WTC11 (cell line): ENCODE measurements around the gene MRGPRF. TPM values are rescaled to one million over a fixed set of nuclear protein-coding genes. Genes with fewer than 3 reads are reported as not detected.
A peak's percentile ranks its signal among the peaks of the same experiment; 100 is the strongest.

ENCODE experiments used
- ATAC-seq: fragments of 200-7000 bp; cut with Tn5 transposase; 2 replicates; pipeline ENCODE4 v1.10.0; 2021; ENCODE audit warnings: mild to moderate bottlenecking, moderate library complexity
- CTCF ChIA-PET: fragments of 300-600 bp; sonication (Branson Sonifier 250); formaldehyde crosslinking; loops from one replicate; lab custom pipeline; 2021; ENCODE audit warnings: antibody characterized with exemption; lab: Charles Lee
- POLR2A ChIA-PET: fragments of 350-600 bp; sonication (Branson Sonifier 250); formaldehyde crosslinking; loops from one replicate; lab custom pipeline; 2021; ENCODE audit warnings: antibody characterized with exemption; lab: Charles Lee
- DNase-seq: peaks from one replicate; pipeline ENCODE4 v3.0.0; 2021; ENCODE audit warnings: low spot score
- H3K27ac Mint-ChIP-seq: 2 replicates; pipeline ENCODE4 v1.8.0; 2021; ENCODE audit warnings: mixed read lengths
- H3K27me3 Mint-ChIP-seq: 2 replicates; pipeline ENCODE4 v1.8.0; 2021; ENCODE audit warnings: low read depth, mild to moderate bottlenecking, moderate library complexity, mixed read lengths
- H3K36me3 Mint-ChIP-seq: 2 replicates; pipeline ENCODE4 v1.8.0; 2021; ENCODE audit warnings: mixed read lengths
- H3K4me1 Mint-ChIP-seq: 2 replicates; pipeline ENCODE4 v1.8.0; 2022; ENCODE audit warnings: mixed read lengths
- H3K4me3 Mint-ChIP-seq: 2 replicates; pipeline ENCODE4 v1.8.0; 2021; ENCODE audit warnings: mild to moderate bottlenecking, moderate library complexity, mixed read lengths
- H3K9me3 Mint-ChIP-seq: 2 replicates; pipeline ENCODE4 v1.8.0; 2021; ENCODE audit warnings: mixed read lengths
- ARID4B ChIP-seq: sonication (generic); formaldehyde crosslinking; IDR thresholded peaks from 2 replicates; pipeline ENCODE4 v1.8.0; 2023; ENCODE audit warnings: missing genetic modification reagents, mild to moderate bottlenecking, borderline replicate concordance
- ATF6 ChIP-seq: sonication (generic); formaldehyde crosslinking; IDR thresholded peaks from 2 replicates; pipeline ENCODE4 v1.8.1; 2023; ENCODE audit warnings: mild to moderate bottlenecking, missing genetic modification reagents
- CBFB ChIP-seq: sonication (generic); formaldehyde crosslinking; IDR thresholded peaks from 2 replicates; pipeline ENCODE4 v1.8.1; 2022; ENCODE audit warnings: mild to moderate bottlenecking, low read depth, missing genetic modification reagents
- E2F4 ChIP-seq: sonication (generic); formaldehyde crosslinking; IDR thresholded peaks from 2 replicates; pipeline ENCODE4 v1.8.1; 2022; ENCODE audit warnings: low read depth, mild to moderate bottlenecking, moderate library complexity, missing genetic modification reagents, borderline replicate concordance
- FOXP1 ChIP-seq: sonication (generic); formaldehyde crosslinking; IDR thresholded peaks from 2 replicates; pipeline ENCODE4 v1.8.0; 2022; ENCODE audit warnings: missing genetic modification reagents, mild to moderate bottlenecking, moderate library complexity, borderline replicate concordance
- GTF2I ChIP-seq: fragments of 250-450 bp; sonication (Bioruptor Pico); conservative IDR thresholded peaks from 2 replicates; pipeline ENCODE4 v1.4.0; 2021; ENCODE audit warnings: mild to moderate bottlenecking
- HMGA2 ChIP-seq: fragments of 250-450 bp; sonication (Bioruptor Pico); IDR thresholded peaks from 2 replicates; pipeline ENCODE4 v1.4.0; 2021; ENCODE audit warnings: mild to moderate bottlenecking, moderate library complexity
- IRF2 ChIP-seq: sonication (generic); formaldehyde crosslinking; IDR thresholded peaks from 2 replicates; pipeline ENCODE4 v1.8.0; 2022; ENCODE audit warnings: low read depth, missing genetic modification reagents, borderline replicate concordance
- KAT7 ChIP-seq: sonication (generic); formaldehyde crosslinking; IDR thresholded peaks from 2 replicates; pipeline ENCODE4 v1.8.1; 2023; ENCODE audit warnings: missing genetic modification reagents, mild to moderate bottlenecking, borderline replicate concordance
- MAX ChIP-seq: sonication (generic); formaldehyde crosslinking; IDR thresholded peaks from 2 replicates; pipeline ENCODE4 v1.8.0; 2022; ENCODE audit warnings: mild to moderate bottlenecking, missing genetic modification reagents
- NR1H2 ChIP-seq: sonication (generic); formaldehyde crosslinking; IDR thresholded peaks from 2 replicates; pipeline ENCODE4 v1.9.0; 2021; ENCODE audit warnings: mild to moderate bottlenecking, moderate library complexity, missing genetic modification reagents
- OVOL2 ChIP-seq: fragments of 250-450 bp; sonication (Bioruptor Pico); IDR thresholded peaks from 2 replicates; pipeline ENCODE4 v1.9.0; 2021; ENCODE audit warnings: mild to moderate bottlenecking, borderline replicate concordance
- PRDM15 ChIP-seq: sonication (generic); formaldehyde crosslinking; IDR thresholded peaks from 2 replicates; pipeline ENCODE4 v1.8.0; 2022; ENCODE audit warnings: missing genetic modification reagents
- PRRX2 ChIP-seq: fragments of 250-450 bp; sonication (Bioruptor Pico); IDR thresholded peaks from 2 replicates; pipeline ENCODE4 v1.8.0; 2021; ENCODE audit warnings: mild to moderate bottlenecking
- TEAD4 ChIP-seq: sonication (generic); formaldehyde crosslinking; IDR thresholded peaks from 2 replicates; pipeline ENCODE4 v1.8.0; 2022; ENCODE audit warnings: mild to moderate bottlenecking, missing genetic modification reagents
- ZNF396 ChIP-seq: fragments of 250-450 bp; sonication (Bioruptor Pico); IDR thresholded peaks from 2 replicates; pipeline ENCODE4 v1.8.0; 2021; ENCODE audit warnings: mild to moderate bottlenecking, moderate library complexity, borderline replicate concordance
- ZNF416 ChIP-seq: fragments of 250-450 bp; sonication (Bioruptor Pico); IDR thresholded peaks from 2 replicates; pipeline ENCODE4 v1.9.0; 2021; ENCODE audit warnings: mild to moderate bottlenecking, inconsistent platforms
- ZNF512 ChIP-seq: sonication (generic); formaldehyde crosslinking; IDR thresholded peaks from 2 replicates; pipeline ENCODE4 v1.8.1; 2022; ENCODE audit warnings: missing genetic modification reagents, borderline replicate concordance
- ZSCAN18 ChIP-seq: fragments of 250-450 bp; sonication (Bioruptor Pico); IDR thresholded peaks from 2 replicates; pipeline ENCODE4 v2.1.2; 2022; ENCODE audit warnings: mild to moderate bottlenecking, moderate library complexity
- total RNA-seq: library from RNA; stranded (reverse); gene quantifications from 3 replicates; pipeline ENCODE4 v1.2.3, GENCODE V29; 2021

MRGPRF gene
- total RNA-seq, 1 experiment from 2014 or later, result 3.8 TPM

- no peak overlapping the region for H3K4me3 Mint-ChIP-seq
- ChIA-PET CTCF (interaction anchor here (1.0 kb wide), 1 partner anchor 27 kb away, joined by 3 read pairs; no protein-coding TSS in a partner anchor), POLR2A (no interaction called here)
- no peak overlapping the region for H3K27ac Mint-ChIP-seq
- ATAC-seq (no peak), DNase-seq (peak; percentile 3)
- no peaks in the 10 kb centered on the region; the same call in 1 of the 2 replicates for H3K27me3 Mint-ChIP-seq
- H3K4me1 Mint-ChIP-seq, result peaks cover 10% of the 10 kb centered on the region
- H3K9me3 Mint-ChIP-seq, result peaks cover 25% of the 10 kb centered on the region
- TF ChIP-seq TEAD4 (CRISPR knock-in tag) (no peak), ZNF396 (CRISPR knock-in tag) (no peak), ZNF512 (no peak), NR1H2 (no peak), FOXP1 (CRISPR knock-in tag) (no peak), CBFB (no peak), ARID4B (CRISPR knock-in tag) (no peak), ZSCAN18 (CRISPR knock-in tag) (no peak), E2F4 (no peak), GTF2I (CRISPR knock-in tag) (no peak), PRRX2 (CRISPR knock-in tag) (no peak)
- TF ChIP-seq, all 79 proteins: peak for 0
- peaks cover 6% of the 10 kb centered on the region for H3K36me3 Mint-ChIP-seq
Measured at GRCh38 chr11:68977781-68978625, 35.0 kb downstream of the MRGPRF start.

- CTCF ChIA-PET, result no interaction called here
- H3K27me3 Mint-ChIP-seq, result no peaks in the 10 kb centered on the region; the same call in 1 of the 2 replicates
- TF ChIP-seq OVOL2 (CRISPR knock-in tag) (no peak), NR1H2 (no peak), IRF2 (no peak), HMGA2 (no peak), KAT7 (CRISPR knock-in tag) (no peak), ZNF416 (CRISPR knock-in tag) (no peak), ATF6 (no peak), TEAD4 (CRISPR knock-in tag) (no peak), MAX (CRISPR knock-in tag) (no peak), FOXP1 (CRISPR knock-in tag) (no peak), PRDM15 (CRISPR knock-in tag) (no peak)
Measured at GRCh38 chr11:68976563-68976962, 36.5 kb downstream of the MRGPRF start.

More at GRCh38 chr11:68976563-68976962, 36.5 kb downstream of the MRGPRF start:
- Mint-ChIP-seq H3K4me1 (peaks cover 10% of the 10 kb centered on the region), H3K9me3 (peaks cover 13% of the 10 kb centered on the region), H3K4me3 (no peak overlapping the region), H3K36me3 (peaks cover 6% of the 10 kb centered on the region), H3K27ac (no peak overlapping the region)
- DNase-seq, result peak; percentile 6
- no peak for ATAC-seq
- POLR2A ChIA-PET, result no interaction called here
